ENCODE results near the gene A4GALT. TPM values are rescaled to one million over a fixed set of nuclear protein-coding genes. Genes with fewer than 3 reads are reported as not detected.

The A4GALT gene
- total and polyA plus RNA-seq, 2 donors (not counting 1 experiment from before 2014, with no cell fraction given): 0.09 to 6.1 TPM

- Histone ChIP-seq H3K79me2 (ENCODE audit: control insufficient read depth, insufficient read depth, low read length) (no peaks in the 10 kb centered on the region), H3K36me3 (replicated peaks in 1 of 2; ENCODE audit: control extremely low read depth in 1 of 2, control insufficient read depth in 1 of 2, extremely low read depth in 1 of 2, insufficient read depth in 2 of 2, low read length in 1 of 2) (no peaks in the 10 kb centered on the region), H3K4me1 (ENCODE audit: control insufficient read depth in 2 of 2, insufficient read depth in 2 of 2, low read length in 2 of 2) (peaks cover 25 to 32% of the 10 kb centered on the region in 2 donors), H3K4me3 (ENCODE audit: control extremely low read depth in 1 of 5, extremely low read depth in 1 of 5, insufficient read depth in 1 of 5, low read depth in 2 of 5, low read length in 4 of 5) (no peak overlapping the region), H3K27me3 (replicated peaks in 1 of 4; ENCODE audit: control extremely low read depth in 1 of 4, control insufficient read depth in 3 of 4, insufficient read depth in 4 of 4, low read length in 3 of 4) (peaks cover 0 to 6% (median 0%) of the 10 kb centered on the region in 4 experiments), H3K27ac (ENCODE audit: low read length in 2 of 2) (no peak overlapping the region), H3K4me2 (replicated peaks; ENCODE audit: low read depth, low read length, poor library complexity, severe bottlenecking) (no peak overlapping the region), H2AFZ (ENCODE audit: insufficient read depth, low read depth, low read length, poor library complexity, severe bottlenecking) (no peak overlapping the region), H4K20me1 (ENCODE audit: control insufficient read depth, insufficient read depth, low read length, poor library complexity, severe bottlenecking) (no peaks in the 10 kb centered on the region), H3K9ac (ENCODE audit: low read length) (no peak overlapping the region), H3K9me3 (ENCODE audit: control extremely low read depth in 1 of 3, control insufficient read depth in 2 of 3, insufficient read depth in 1 of 3, low read length in 2 of 3) (no peaks in the 10 kb centered on the region)
- intact Hi-C loops (cut with micrococcal nuclease): no loop called here
- no peaks in the 10 kb centered on the region for H3K9me3 Mint-ChIP-seq (ENCODE audit: insufficient read depth)
- H3K27me3 Mint-ChIP-seq: no peaks in the 10 kb centered on the region
- POLR2A ChIA-PET: no interaction called here
- peaks cover 24% of the 10 kb centered on the region for H3K4me1 Mint-ChIP-seq
- 86% methylated on average over 17 of the region's 25 CpGs for WGBS (ENCODE audit: insufficient coverage)
- no peak overlapping the region for H3K27ac Mint-ChIP-seq
- H3K4me3 Mint-ChIP-seq: no peak overlapping the region
- ATAC-seq (ENCODE audit: low read depth) (no peak), DNase-seq (no peak)
- CTCF ChIA-PET: no interaction called here
- TF ChIP-seq EZH2 (IDR thresholded peaks at IDR 0.05; ENCODE audit: borderline replicate concordance, insufficient read depth, low read depth, low read length, poor library complexity, severe bottlenecking): no peak
- TF ChIP-seq CTCF (IDR thresholded peaks at IDR 0.05): no peak
Measured at GRCh38 chr22:42688241-42689211, 32.1 kb downstream of the A4GALT start.
